DOHH2 (cell line): ENCODE measurements around the gene ATP2A3.

ENCODE experiments used
- CTCF ChIP-seq: fragments of 200-600 bp; sonication (generic); IDR thresholded peaks from one replicate; pipeline ENCODE4 v1.5.1; 2014; ENCODE audit warnings: antibody characterized with exemption, mild to moderate bottlenecking, low read depth, low read length; ENCODE audit not compliant: poor library complexity, severe bottlenecking
- EZH2phosphoT487 ChIP-seq: fragments of 200-600 bp; sonication (generic); IDR thresholded peaks from 2 replicates; pipeline ENCODE4 v1.6.1; 2017; ENCODE audit warnings: borderline replicate concordance, mild to moderate bottlenecking, antibody characterized with exemption, low read length, moderate library complexity, mixed read lengths

GRCh38 chr17:3922765-3923164, 41.5 kb downstream of the ATP2A3 start:
- no peak for TF ChIP-seq CTCF
- TF ChIP-seq EZH2phosphoT487, result no peak
